Hippocampal formation (tissue), 2 donors: Measurements from ENCODE around the gene NOTCH1.
"Not testable (repeated sequence)": the region's sequence is repeated elsewhere in the genome, so short reads cannot be mapped to it uniquely, and the experiment has no call there.

Source experiments
- DNase-seq, 2 donors: peaks; one replicate each; lab custom pipeline; 2025; lab: John Stamatoyannopoulos, UW

The NOTCH1 gene

GRCh38 chr9:136564379-136564988 is 18.6 kb upstream of the NOTCH1 start:
- DNase-seq, result peak in 1 of 2 donors; percentile 27

GRCh38 chr9:136563646-136564325 is 17.9 kb upstream of the NOTCH1 start:
- DNase-seq, result no peak

GRCh38 chr9:136562746-136563495 is 17.1 kb upstream of the NOTCH1 start:
- DNase-seq, result no peak

GRCh38 chr9:136561779-136562178 is 15.9 kb upstream of the NOTCH1 start:
- DNase-seq, result no peak

- no peak for DNase-seq
Measured at GRCh38 chr9:136560586-136560985, 14.7 kb upstream of the NOTCH1 start.

- DNase-seq, result not testable (repeated sequence)
Measured at GRCh38 chr9:136559371-136559770, 13.5 kb upstream of the NOTCH1 start.

GRCh38 chr9:136558846-136559245 is 13.0 kb upstream of the NOTCH1 start:
- DNase-seq, result not testable (repeated sequence)

- no peak for DNase-seq
Measured at GRCh38 chr9:136558373-136558772, 12.5 kb upstream of the NOTCH1 start.

- DNase-seq, result no peak
Measured at GRCh38 chr9:136557036-136557435, 11.2 kb upstream of the NOTCH1 start.

GRCh38 chr9:136556166-136556565 is 10.3 kb upstream of the NOTCH1 start:
- DNase-seq, result no peak

- no peak for DNase-seq
Measured at GRCh38 chr9:136554870-136555269, 9.0 kb upstream of the NOTCH1 start.

GRCh38 chr9:136553581-136553980 is 7.7 kb upstream of the NOTCH1 start:
- DNase-seq, result no peak

GRCh38 chr9:136552117-136552703 is 6.4 kb upstream of the NOTCH1 start:
- DNase-seq, result no peak

- no peak for DNase-seq
Measured at GRCh38 chr9:136551401-136552116, 5.7 kb upstream of the NOTCH1 start.

GRCh38 chr9:136550439-136551289 is 4.8 kb upstream of the NOTCH1 start:
- no peak for DNase-seq

GRCh38 chr9:136549010-136549980 is 3.4 kb upstream of the NOTCH1 start:
- DNase-seq, result no peak

GRCh38 chr9:136547508-136548215 is 1.8 kb upstream of the NOTCH1 start:
- DNase-seq, result no peak

GRCh38 chr9:136546697-136547501 is 1.1 kb upstream of the NOTCH1 start:
- DNase-seq, result peak; percentile 29 to 47

GRCh38 chr9:136545692-136545964 is 220 bp downstream of the NOTCH1 start:
- DNase-seq, result no peak
